HG02840 (cell line): ENCODE results near the gene FOXP3.
"Not testable (repeated sequence)": the region's sequence is repeated elsewhere in the genome, so short reads cannot be mapped to it uniquely, and the experiment has no call there.

ENCODE experiments used
- ATAC-seq: cut with Tn5 transposase; IDR thresholded peaks from one replicate; pipeline ENCODE4 v1.9.1; 2021; ENCODE audit warnings: mild to moderate bottlenecking, moderate library complexity, moderate number of reproducible peaks; ENCODE audit not compliant: unreplicated experiment, low FRiP score

FOXP3 gene, protein sequence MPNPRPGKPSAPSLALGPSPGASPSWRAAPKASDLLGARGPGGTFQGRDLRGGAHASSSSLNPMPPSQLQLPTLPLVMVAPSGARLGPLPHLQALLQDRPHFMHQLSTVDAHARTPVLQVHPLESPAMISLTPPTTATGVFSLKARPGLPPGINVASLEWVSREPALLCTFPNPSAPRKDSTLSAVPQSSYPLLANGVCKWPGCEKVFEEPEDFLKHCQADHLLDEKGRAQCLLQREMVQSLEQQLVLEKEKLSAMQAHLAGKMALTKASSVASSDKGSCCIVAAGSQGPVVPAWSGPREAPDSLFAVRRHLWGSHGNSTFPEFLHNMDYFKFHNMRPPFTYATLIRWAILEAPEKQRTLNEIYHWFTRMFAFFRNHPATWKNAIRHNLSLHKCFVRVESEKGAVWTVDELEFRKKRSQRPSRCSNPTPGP

DNA sequence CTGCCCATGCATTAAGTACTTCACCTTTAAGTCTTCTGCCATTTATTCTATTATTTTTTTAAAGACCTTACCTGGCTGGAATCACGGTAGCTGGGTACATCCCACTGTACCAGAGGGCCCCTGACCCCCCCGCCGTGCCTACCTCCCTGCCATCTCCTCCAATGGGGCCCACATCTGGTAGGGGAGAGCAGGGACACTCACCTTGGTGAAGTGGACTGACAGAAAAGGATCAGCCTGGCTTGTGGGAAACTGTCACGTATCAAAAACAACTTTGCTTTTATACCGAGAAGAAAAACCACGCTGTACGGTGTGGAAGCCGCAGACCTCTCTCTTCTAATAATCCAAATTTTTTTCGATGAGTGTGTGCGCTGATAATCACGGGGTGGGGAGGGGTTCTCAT lies at the start of gene FOXP3:
Gene FOXP3 (minus strand): TSS at position 251 of the 400 bp plus-strand sequence. CDS start 6,205 bp downstream, outside the sequence.
- ATAC-seq = no peak

DNA sequence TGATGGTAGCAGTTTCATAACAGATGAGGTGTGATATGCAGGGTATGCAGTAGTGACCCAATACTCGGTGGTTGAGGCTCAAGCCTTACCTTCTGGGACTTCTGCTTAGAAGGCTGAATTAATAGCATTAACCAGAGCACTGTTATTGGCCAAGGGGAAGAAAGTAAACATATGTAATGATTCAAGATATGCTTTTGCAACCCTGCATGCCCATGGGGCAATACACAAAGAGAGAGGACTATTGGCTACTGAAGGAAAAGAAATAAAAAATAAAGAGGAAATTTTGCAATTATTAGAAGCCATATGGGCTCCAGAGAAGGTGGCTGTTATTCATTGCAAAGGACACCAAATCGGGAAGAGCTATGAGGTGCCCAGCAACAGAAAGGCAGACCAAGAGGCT lies 47.7 kb upstream of the FOXP3 start:
- no peak for ATAC-seq

DNA sequence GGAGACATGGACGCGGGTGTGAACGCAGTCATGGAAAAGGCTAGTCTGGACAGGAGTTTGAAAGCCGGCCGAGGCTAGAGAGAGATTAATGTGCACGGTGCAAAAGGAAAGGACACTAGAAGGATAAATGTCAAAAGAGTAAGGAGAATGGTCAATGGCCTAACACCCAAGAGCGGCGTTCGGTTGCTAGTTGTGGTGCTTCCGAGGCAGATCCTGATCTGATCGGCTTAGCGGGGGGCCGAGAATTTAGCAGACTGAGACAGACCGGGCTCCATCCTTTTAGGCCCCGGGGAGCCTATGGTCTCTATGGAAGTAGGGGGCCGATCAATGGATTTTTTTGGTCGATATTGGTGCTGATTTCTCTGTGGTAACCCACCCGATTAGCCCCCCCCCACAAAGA lies 45.9 kb upstream of the FOXP3 start:
- ATAC-seq = no peak

DNA sequence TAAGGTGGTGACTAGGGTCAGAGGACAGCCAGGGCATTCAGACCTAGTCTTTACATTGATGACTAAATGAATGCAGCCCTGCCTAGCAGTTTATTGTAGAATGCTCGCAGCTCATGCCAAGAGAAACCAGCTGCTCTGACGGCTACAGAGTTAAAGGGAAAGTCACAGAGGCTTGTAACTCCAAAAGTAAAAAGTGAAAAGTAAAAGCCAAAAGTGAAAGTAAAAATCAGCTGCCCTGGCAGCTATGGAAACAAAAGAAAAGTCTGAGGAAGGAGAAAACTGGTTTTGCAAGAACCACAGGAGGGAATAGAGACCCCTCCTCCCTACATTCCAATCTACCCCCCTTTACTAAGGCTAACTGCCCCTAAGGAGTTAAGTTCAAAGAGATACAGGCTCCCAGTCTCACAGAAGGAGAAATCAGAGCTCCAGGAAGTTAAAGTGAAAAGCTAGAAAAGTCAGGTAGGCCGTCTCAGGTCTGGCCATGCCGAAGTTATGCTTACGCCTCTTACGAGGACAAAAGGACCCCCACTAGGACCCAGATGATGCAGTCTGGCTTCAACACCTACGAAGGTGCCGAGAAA lies 45.0 kb upstream of the FOXP3 start:
- ATAC-seq = no peak

DNA sequence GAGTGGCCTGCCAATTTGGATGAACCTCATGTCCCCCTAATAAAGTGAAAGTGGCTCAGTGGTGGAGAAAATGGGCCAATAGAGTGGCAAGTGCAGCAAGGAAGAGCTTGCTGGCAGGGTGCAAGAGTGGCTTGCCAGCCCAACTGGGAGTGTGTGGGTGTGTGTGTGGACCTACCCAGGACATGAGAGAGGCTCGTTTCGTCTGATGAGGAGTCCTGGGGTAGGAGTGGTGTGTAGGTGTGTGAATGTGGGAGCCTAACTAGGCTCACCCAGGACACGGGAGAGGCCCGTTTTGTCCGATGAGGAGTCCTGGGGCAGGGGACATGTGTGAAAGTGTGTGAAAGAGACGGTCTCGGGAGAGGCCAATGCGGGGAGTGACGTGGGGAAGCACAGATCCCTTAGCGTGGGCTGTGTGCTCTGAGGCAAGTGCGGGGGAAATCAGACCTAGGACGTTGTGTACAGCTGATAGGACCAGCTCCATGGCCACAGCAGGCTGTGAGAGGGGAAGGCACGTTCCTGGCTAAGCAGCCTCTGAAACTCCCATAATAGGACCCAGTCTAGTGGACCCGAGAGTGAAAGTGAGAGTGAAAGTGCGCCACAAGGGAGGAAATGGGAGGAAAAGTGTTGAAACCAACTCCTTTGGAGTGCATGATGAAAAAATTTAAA lies 44.2 kb upstream of the FOXP3 start:
- ATAC-seq = no peak

DNA sequence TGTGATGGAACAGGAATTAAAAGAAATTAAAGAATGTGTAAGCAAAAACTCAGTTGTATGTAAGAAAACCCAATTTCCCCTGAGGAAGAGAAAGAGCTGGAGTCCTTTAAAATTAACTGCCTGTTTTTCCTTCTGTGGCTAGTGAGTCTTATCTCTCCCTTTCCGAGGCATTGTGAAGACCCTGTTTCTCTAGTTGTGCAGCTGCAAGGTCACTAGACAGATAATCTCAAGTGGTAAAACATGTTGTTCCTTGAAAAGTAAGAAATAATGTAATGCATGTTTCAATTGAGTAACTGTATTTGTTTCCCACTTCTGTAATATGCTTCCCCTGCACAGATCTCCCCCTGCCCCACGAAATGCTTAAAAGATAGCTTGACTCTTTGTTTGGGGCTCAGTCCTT lies 43.3 kb upstream of the FOXP3 start:
- ATAC-seq = not testable (repeated sequence)

DNA sequence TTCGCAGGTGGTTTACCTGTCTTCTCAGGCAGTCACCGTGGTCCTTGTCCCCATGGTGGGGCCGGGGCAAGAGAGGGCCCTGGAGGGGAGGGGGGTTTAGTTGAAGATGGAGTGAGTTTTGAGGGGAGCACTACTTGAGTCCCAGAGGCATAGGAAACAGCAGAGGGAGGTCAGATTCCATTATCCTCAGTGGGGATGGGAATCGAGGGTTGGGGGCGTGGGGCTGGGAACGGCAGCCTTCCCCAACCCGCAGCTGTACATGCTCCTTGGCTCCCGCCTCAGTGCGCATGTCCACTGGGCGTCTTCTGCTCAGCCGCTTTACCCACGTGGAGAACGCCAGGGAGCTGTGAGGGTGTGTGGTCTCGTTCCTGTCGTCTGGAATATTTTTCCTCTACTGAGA lies 38.8 kb upstream of the FOXP3 start, which contains the start of gene GAGE10:
Gene GAGE10 (plus strand): TSS at position 301 of the 400 bp plus-strand sequence. CDS start 1,214 bp downstream, outside the sequence.
- ATAC-seq = no peak

DNA sequence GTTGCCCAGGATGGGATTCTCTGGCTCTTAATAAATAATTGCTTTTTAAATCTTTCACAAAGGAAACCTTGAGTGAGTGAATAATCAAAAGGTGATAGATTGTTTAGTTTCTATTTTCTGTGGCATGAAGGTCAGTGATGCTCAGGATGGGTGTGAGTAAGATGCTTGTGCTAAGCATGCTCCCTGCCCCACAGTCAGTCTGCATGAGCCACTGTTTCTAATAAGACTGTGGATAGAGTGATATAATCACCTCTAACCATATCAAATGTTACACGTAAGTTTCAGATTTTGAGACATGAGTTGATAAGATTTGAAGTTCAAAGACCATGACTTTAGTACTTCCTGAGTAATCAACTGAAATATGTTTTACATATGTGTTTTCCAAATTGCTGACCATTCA lies 36.2 kb upstream of the FOXP3 start:
- ATAC-seq = no peak

DNA sequence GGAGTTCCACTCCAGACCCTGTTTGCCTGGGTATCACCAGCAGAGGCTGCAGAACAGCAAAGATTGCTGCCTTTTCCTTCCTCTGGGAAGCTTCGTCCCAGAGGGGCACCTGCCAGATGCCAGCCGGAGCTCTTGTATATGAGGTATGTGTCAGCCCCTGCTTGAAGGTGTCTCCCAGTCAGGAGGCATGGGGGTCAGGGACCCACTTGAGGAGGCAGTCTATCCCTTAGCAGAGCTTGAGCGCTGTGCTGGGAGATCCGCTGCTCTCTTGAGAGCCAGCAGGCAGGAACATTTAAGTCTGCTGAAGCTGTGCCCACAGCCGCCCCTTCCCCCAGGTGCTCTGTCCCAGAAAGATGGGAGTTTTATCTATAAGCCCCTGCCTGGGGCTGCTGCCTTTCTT lies 34.8 kb upstream of the FOXP3 start:
- not testable (repeated sequence) for ATAC-seq

DNA sequence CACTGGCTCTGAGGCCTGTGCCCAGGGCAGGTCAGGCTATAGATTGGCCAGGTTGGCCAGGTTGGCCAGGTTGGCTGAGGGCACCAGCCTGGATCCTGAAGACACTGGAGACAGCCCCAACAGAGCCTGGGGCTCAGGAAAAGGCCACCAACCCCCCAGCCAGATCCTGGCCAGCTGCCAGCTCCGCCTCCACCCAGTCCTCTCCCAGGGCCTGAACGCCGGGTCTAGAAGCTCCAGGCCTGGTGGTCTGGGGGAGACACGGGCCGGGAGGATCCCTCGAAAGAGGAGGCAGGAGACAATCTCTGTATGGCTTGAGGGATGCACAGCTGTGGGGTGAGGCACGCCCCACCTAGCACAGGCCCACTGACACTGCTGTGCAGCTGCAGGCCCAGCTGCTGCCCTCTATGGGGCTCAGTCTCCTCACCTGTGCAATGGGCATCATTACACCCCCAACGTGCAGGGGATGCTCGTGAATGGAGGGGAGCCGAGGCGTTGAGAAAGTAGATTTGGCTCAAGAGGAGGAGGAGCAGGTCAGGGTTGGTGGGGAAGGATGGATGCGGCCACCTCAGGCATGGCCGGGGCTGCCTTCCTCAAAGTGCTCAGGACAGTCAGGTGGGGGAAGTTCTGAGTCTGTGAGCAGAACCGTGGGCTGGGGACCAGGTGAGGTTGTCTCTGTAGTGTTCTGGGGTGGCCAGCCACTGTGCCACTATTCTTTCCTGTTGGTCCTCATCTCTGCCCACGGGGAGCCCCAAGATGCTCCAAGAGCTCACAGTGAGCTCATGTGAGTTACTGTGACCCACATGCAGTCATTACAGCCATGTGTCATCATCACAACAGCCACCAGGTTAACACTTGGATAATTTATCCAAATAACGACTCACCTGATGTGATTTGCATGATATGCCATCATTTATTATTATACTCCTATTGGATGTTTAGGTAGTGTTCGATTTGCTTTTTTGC lies 28.2 kb upstream of the FOXP3 start:
- no peak for ATAC-seq

DNA sequence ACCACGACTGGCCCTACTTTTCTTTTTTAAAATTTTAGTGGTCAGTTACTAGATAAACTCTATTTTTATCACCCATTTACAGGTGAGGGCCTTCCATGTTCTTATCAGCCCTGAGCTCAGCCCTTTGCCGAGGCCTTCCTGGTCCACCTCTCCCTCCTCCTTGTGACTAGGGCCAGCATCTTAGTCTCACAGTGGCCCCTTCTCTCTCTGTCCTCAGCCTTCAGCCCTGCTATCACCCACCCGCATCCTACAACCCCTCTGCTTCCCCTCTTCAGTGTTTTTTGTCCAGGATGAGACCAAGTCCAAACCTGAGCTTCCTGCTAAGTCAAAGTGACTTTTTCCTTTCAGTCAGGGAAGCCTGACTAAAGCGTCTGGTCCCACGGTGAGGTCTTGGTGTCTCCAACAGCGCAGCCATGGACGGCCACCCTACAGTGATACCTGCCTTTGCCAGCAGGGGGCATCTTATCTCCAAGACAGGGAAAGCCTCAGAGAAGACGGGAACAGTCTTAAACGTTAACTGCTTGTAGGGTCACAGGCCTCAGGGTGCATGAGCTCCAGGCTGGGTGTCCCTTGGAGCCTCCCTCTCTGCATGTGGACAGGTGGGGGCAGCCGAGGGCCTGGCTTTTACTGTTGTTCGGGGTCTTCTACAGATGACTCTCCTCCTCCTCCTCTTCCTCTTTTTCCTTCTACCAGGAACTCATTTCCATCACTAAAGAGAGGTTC lies 27.3 kb upstream of the FOXP3 start:
- no peak for ATAC-seq

DNA sequence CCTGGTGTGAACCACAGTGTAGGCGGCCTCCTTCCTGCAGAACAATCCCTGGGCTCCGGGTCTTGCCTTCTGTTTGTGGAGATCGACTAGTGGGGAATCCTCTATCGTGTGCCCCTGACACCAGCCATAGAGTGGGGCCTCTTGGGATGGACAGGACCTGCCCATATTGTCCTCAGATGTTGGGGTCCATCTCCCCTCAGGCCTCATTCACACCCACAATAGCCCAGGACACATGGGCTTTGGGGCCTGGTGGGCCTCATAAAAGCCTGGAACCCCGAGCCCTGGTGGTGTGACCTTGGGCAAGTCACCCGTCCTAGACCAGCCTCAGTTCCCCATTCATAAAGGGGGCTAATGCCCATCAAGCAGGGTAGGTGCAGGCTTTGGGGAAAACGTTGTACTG lies 25.7 kb upstream of the FOXP3 start:
- ATAC-seq = no peak

DNA sequence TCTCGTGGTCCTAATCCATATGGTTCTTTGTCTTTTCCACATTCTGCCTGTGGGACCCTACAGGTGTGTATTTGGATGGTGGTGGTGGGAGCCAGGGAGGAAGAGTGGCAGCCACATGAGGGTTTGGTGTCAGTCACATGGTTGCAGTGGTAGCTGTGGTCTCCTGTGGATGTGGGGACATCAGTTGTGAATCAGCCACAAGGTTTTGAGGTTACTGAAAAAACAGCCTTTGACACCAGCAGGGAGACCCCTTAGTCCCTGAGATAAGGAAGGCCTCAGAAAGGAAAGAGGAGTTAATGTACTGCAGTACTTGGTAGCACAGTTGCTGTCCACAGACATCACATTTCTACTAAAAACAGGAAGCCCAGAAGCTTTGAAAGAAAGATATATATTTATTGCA lies 23.2 kb upstream of the FOXP3 start:
- no peak for ATAC-seq

DNA sequence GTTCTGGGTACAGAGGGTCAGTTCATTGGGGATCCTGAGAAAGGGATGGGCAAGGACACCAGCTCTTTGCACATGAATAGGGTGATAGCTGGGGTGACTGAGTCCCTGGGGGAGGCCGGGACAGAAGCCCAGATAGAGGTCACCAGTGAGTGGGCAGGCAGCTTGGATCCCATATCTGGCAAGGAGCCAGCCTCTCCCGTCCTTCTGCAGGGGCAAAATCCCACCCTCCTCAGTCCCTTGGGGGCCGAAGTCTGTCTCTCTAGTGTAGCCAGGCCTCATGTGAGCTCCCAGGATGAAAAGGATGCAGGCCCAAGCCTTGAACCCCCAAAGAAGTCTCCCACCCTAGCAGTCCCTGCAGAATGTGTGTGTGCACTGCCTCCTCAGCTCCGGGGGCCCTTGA lies 22.1 kb upstream of the FOXP3 start:
- no peak for ATAC-seq

DNA sequence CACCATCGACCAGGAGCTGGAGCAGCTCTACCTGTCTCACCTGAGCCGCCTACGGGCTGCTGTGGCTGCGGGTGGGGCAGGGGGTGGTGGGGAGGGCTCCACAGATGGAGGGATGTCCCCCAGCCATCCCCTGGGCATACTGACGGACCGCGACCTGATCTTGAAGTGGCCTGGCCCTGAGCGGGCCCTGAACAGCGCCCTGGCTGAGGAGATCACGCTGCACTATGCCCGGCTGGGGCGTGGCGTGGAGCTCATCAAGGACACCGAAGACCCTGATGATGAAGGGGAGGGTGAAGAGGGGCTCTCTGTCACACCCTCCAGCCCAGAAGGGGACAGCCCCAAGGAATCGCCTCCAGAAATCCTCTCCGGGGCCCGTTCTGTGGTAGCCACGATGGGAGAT lies 21.6 kb upstream of the FOXP3 start:
- no peak for ATAC-seq

DNA sequence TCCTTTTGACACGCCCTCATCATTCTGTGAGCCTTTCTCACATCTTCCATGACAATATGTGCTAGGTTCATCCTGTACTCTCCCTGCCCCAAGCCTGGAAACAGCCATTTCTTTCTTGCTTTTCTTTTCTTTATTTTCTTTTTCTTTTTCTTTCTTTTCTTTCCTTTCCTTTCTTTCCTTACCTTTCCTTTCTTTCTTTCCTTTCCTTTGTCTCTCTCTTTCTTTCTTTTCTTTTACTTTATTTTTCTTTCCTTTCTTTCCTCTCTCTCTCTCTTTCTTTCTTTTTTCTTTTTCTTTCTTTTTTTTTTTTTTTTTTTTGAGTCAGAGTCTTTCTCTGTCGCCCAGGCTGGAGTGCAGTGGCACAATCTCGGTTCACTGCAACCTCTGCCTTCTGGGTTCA lies 19.7 kb upstream of the FOXP3 start:
- no peak for ATAC-seq

DNA sequence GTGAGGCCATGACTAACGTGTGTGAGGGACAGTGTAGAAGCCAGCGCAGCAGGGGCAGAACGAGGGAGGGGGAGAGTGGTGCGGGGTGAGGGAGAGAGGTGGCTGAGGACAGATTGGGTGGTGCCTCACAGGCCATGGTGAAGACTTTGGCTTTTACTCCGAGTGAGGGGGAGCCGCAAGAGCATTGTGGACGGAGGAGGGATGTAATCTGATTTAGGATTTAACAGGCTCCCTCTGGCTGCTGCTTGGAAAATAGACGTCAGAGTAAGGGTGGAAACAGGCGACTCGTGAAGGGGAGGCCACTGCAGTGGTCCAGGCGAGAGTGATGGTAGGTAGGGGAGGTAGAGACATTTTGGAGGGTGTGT lies 18.1 kb upstream of the FOXP3 start:
- no peak for ATAC-seq

DNA sequence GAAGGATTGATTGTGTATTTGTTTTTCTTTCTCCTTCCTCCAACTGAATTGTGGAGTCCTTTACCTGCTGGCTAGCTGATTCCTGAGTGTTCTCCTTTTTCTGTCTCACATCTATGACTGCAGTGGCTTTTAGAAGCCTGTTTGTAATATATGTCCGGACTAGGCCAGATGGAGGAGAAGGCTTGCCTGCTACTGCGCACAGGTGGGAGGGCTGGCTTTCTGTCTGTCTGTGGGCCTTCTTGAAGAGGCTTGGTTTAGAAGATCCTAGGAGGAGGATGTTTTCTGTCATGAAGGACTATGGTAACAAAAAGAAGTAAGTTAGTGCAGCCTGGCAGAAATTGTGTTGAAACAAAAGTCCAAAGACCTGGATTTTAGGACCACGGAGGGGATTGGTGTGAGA lies 13.6 kb upstream of the FOXP3 start:
- no peak for ATAC-seq

DNA sequence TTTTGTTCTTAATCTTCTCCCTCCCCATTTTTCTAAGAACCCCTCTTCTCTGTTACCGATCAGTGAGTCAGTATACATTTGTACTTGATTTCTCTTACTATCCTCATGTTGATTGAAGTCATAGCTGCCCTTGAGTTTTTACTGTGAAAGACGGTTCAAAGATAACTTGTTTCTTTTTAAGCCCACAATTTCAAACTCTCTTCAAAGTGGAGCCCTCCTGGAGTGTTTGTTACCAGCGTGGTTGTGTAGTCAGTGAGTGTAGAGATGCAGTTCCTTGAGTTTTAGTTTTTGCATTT lies 13.0 kb upstream of the FOXP3 start:
- ATAC-seq = no peak
